ENCODE results near the gene ADCY3. TPM values are rescaled to one million over a fixed set of nuclear protein-coding genes. Genes with fewer than 3 reads are reported as not detected.

ADCY3 gene
- total RNA-seq, 1 experiment from 2014 or later = 57.6 TPM

DNA sequence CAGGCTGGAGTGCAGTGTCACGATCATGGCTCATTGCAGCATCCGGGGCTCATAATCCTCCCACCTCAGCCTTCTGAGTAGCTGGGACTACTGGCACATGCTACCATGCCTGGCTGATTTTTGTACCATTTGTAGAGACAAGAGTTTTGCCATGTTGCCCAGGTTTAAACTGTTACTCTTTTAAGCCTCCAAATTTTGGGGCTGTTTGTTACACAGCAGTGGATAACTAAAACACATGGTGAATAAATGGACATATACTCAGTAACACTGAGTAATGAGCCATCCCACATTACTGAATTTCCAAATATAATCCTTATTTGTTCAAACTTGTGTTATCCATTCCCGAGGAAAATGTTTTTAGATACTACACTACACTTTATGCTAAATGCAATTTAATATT lies 9.8 kb downstream of the ADCY3 start:
- DNase-seq = no peak
- H3K9me3 ChIP-seq (ENCODE audit: low read length) = no peaks in the 10 kb centered on the region
- H3K4me3 ChIP-seq (ENCODE audit: low read length) = no peak overlapping the region
- no peak overlapping the region for H2AFZ ChIP-seq (ENCODE audit: low read length)
- no peaks in the 10 kb centered on the region for H3K27me3 ChIP-seq (ENCODE audit: low read length)
- H3K9ac ChIP-seq (ENCODE audit: low read length) = no peak overlapping the region
- H3K4me2 ChIP-seq (ENCODE audit: low read depth, low read length, poor library complexity, severe bottlenecking) = no peak overlapping the region
- H3K9me2 ChIP-seq (replicated peaks; ENCODE audit: insufficient read depth, low read length) = no peaks in the 10 kb centered on the region
- 0 out of 2 replicates have a peak, but pooled peaks cover 3% of the 10 kb centered on the region for H4K20me1 ChIP-seq (ENCODE audit: insufficient read depth, low read depth, low read length)
- H3K4me1 ChIP-seq (ENCODE audit: low read length) = no peaks in the 10 kb centered on the region
- H3K79me2 ChIP-seq (ENCODE audit: low read length) = peaks cover 97% of the 10 kb centered on the region
- H3K36me3 ChIP-seq (ENCODE audit: insufficient read depth, low read length) = peaks cover 26% of the 10 kb centered on the region
- H3K27ac ChIP-seq (ENCODE audit: low read length) = no peak overlapping the region

DNA sequence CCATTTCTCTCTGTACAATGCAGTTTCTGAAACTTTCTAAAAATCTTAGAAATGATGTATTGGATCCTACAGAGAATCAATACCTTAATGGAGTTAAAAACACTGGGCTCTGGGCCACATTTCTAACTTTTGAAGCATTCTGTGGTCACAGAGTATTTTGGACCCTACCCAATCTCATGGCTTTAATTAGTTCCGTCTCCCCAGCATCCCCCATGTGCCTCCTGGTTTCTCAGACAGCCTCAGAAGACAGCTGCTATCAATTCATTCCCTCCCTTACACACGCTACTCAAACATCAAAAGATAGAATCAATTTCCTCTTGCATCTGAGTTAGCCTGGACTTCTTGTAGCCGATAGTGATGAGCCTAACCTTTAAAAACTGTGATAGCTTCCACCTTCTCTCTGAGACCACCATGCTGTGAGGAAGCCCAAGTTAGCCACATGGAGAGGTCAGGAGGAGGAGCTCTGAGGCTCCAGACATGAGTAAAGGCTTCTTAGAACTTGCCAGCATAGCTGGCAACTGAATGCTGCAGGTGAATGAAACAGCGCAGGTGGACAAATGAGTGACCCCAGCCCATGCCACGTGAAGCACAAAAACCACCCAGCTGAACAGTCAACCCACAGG lies 10.4 kb downstream of the ADCY3 start:
- Histone ChIP-seq H2AFZ (ENCODE audit: low read length) (no peak overlapping the region), H3K4me1 (ENCODE audit: low read length) (no peaks in the 10 kb centered on the region), H4K20me1 (ENCODE audit: insufficient read depth, low read depth, low read length) (0 out of 2 replicates have a peak, but pooled peaks cover 3% of the 10 kb centered on the region), H3K79me2 (ENCODE audit: low read length) (peaks cover 91% of the 10 kb centered on the region), H3K36me3 (ENCODE audit: insufficient read depth, low read length) (peaks cover 22% of the 10 kb centered on the region), H3K4me3 (ENCODE audit: low read length) (no peak overlapping the region), H3K4me2 (ENCODE audit: low read depth, low read length, poor library complexity, severe bottlenecking) (no peak overlapping the region), H3K27me3 (ENCODE audit: low read length) (no peaks in the 10 kb centered on the region), H3K9ac (ENCODE audit: low read length) (no peak overlapping the region), H3K9me3 (ENCODE audit: low read length) (no peaks in the 10 kb centered on the region), H3K27ac (ENCODE audit: low read length) (no peak overlapping the region), H3K9me2 (replicated peaks; ENCODE audit: insufficient read depth, low read length) (no peaks in the 10 kb centered on the region)
- no peak for DNase-seq

DNA sequence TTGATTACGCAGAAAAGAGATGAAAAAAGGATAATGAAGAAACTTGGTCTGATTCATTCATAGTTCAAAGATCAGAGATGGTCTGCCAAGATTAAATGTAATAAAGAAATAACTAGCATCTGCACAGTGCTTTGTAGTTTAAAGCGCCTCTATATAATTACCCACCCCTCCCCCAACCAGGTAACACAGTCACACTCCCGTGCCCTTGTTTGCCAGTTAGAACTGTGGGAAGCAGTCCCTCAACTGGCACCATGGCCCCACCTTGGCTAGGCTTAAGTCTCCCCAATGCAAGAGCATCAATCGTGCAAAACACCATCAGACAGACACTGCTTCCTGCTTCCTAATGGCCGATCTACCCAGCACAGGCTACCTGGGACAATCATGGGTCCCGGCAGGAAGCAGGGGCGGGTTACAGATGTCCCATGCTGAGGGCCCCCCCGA lies 11.6 kb downstream of the ADCY3 start:
- Histone ChIP-seq H2AFZ (ENCODE audit: low read length) (no peak overlapping the region), H3K79me2 (ENCODE audit: low read length) (peaks cover 91% of the 10 kb centered on the region), H4K20me1 (ENCODE audit: insufficient read depth, low read depth, low read length) (no peaks in the 10 kb centered on the region), H3K4me2 (ENCODE audit: low read depth, low read length, poor library complexity, severe bottlenecking) (no peak overlapping the region), H3K27ac (ENCODE audit: low read length) (no peak overlapping the region), H3K4me3 (ENCODE audit: low read length) (no peak overlapping the region), H3K9me2 (replicated peaks; ENCODE audit: insufficient read depth, low read length) (no peaks in the 10 kb centered on the region), H3K36me3 (ENCODE audit: insufficient read depth, low read length) (peaks cover 24% of the 10 kb centered on the region), H3K9me3 (ENCODE audit: low read length) (no peaks in the 10 kb centered on the region), H3K27me3 (ENCODE audit: low read length) (no peaks in the 10 kb centered on the region), H3K4me1 (ENCODE audit: low read length) (no peaks in the 10 kb centered on the region), H3K9ac (ENCODE audit: low read length) (no peak overlapping the region)
- no peak for DNase-seq

DNA sequence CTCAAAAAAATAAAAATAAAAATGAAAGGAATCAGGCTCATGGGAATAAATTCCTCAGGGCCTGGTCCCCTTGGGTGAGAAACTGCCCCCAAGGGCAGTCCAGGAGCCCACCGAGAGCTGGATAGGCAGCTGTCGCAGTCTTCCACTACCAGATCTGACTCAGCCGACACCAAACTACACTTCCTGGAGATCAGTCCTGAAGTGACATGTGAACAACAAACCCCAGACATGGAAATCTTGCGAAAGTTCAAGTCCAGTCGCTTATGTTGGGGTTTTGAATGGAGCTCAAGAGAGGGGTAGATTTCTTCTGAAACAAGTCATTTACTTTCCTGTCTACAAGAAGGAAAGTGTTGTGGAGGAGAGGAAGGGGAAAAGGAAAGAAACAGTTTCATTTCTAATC lies 12.9 kb downstream of the ADCY3 start:
- H3K9me2 ChIP-seq (replicated peaks; ENCODE audit: insufficient read depth, low read length) = no peaks in the 10 kb centered on the region
- H3K27me3 ChIP-seq (ENCODE audit: low read length) = no peaks in the 10 kb centered on the region
- no peaks in the 10 kb centered on the region for H3K4me1 ChIP-seq (ENCODE audit: low read length)
- no peak overlapping the region for H3K9ac ChIP-seq (ENCODE audit: low read length)
- no peak for DNase-seq
- H3K79me2 ChIP-seq (ENCODE audit: low read length) = peaks cover 90% of the 10 kb centered on the region
- H3K4me2 ChIP-seq (ENCODE audit: low read depth, low read length, poor library complexity, severe bottlenecking) = no peak overlapping the region
- H3K9me3 ChIP-seq (ENCODE audit: low read length) = no peaks in the 10 kb centered on the region
- H3K36me3 ChIP-seq (ENCODE audit: insufficient read depth, low read length) = peaks cover 29% of the 10 kb centered on the region
- no peaks in the 10 kb centered on the region for H4K20me1 ChIP-seq (ENCODE audit: insufficient read depth, low read depth, low read length)
- H3K27ac ChIP-seq (ENCODE audit: low read length) = no peak overlapping the region
- H2AFZ ChIP-seq (ENCODE audit: low read length) = no peak overlapping the region
- no peak overlapping the region for H3K4me3 ChIP-seq (ENCODE audit: low read length)

DNA sequence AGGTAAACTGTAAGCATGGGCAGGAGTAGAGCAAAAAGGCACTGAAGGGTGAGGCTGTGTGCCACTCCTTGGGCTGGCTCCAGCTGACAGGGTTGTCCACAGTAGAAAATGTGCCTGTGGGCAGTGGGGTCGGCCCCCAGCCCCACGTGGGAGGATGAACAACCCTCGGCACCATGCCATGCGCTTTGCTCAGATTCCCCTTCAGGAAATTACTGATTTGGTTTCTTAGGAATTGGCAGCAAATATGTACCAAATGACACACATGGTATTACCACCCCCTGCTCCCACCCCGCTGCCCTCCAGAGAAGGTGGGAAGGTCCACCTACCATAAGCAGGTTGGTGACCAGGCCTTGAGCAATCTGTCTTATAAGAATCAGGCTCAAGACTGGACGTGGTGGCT lies 13.6 kb downstream of the ADCY3 start:
- no peaks in the 10 kb centered on the region for H3K4me1 ChIP-seq (ENCODE audit: low read length)
- no peaks in the 10 kb centered on the region for H3K27me3 ChIP-seq (ENCODE audit: low read length)
- H3K9me2 ChIP-seq (replicated peaks; ENCODE audit: insufficient read depth, low read length) = no peaks in the 10 kb centered on the region
- H3K4me2 ChIP-seq (ENCODE audit: low read depth, low read length, poor library complexity, severe bottlenecking) = no peak overlapping the region
- no peak for DNase-seq
- H3K4me3 ChIP-seq (ENCODE audit: low read length) = no peak overlapping the region
- H2AFZ ChIP-seq (ENCODE audit: low read length) = no peak overlapping the region
- H4K20me1 ChIP-seq (ENCODE audit: insufficient read depth, low read depth, low read length) = no peaks in the 10 kb centered on the region
- H3K9ac ChIP-seq (ENCODE audit: low read length) = no peak overlapping the region
- H3K27ac ChIP-seq (ENCODE audit: low read length) = no peak overlapping the region
- peaks cover 86% of the 10 kb centered on the region for H3K79me2 ChIP-seq (ENCODE audit: low read length)
- peaks cover 24% of the 10 kb centered on the region for H3K36me3 ChIP-seq (ENCODE audit: insufficient read depth, low read length)
- H3K9me3 ChIP-seq (ENCODE audit: low read length) = no peaks in the 10 kb centered on the region

DNA sequence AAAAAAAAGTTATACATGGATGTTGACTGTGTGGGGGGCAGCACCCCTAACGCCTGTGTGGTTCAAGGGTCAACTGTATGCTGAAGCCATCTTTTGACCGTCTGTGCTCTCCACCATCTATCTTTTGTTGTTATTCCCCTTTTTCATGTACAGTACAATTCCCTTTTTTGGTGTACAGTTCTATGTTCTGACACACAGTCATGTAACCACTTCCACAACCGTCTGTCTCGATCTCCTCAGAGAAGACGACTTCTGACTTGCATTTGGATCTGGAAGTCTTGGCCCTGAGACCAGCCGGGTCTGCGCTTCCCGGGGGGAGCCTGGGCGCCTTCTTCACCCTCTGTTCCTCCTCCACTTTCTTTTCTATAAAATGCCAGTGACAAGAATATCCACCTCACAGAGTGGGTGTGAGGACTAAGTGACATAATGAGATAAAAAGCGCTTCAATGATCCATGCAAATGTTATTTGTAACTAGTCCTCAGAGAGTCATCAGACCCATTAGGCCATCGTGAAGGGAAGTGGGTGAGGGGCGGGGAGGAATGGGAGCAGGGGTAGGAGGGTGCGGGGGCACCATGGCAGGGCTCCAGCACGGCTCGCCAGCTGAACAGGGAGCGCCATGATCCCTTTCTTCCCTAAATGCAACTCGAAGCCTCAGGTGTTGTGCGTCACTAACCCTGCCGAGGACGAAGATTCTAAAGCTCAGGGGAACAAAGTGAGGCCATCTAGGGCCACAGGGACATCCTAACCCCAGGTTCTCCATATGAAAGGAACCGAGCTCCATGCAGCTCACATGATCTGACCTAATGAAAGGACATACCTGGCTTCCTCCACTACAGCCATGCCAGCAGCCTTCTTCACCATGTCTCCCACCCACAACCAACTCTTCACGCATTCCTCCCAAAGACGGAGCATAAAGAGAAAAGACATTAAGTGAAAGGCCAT lies 16.6 kb downstream of the ADCY3 start:
- H3K9me2 ChIP-seq (replicated peaks; ENCODE audit: insufficient read depth, low read length) = no peaks in the 10 kb centered on the region
- peaks cover 82% of the 10 kb centered on the region for H3K79me2 ChIP-seq (ENCODE audit: low read length)
- no peak overlapping the region for H3K4me3 ChIP-seq (ENCODE audit: low read length)
- H3K4me1 ChIP-seq (ENCODE audit: low read length) = peaks cover 5% of the 10 kb centered on the region
- H3K9me3 ChIP-seq (ENCODE audit: low read length) = no peaks in the 10 kb centered on the region; the same call in 1 of the 2 replicates
- no peak overlapping the region for H3K9ac ChIP-seq (ENCODE audit: low read length)
- no peak for DNase-seq
- H3K27me3 ChIP-seq (ENCODE audit: low read length) = no peaks in the 10 kb centered on the region
- no peak overlapping the region for H2AFZ ChIP-seq (ENCODE audit: low read length)
- no peak overlapping the region for H3K27ac ChIP-seq (ENCODE audit: low read length)
- H3K36me3 ChIP-seq (ENCODE audit: insufficient read depth, low read length) = peaks cover 39% of the 10 kb centered on the region
- no peaks in the 10 kb centered on the region for H4K20me1 ChIP-seq (ENCODE audit: insufficient read depth, low read depth, low read length)
- H3K4me2 ChIP-seq (ENCODE audit: low read depth, low read length, poor library complexity, severe bottlenecking) = no peak overlapping the region

DNA sequence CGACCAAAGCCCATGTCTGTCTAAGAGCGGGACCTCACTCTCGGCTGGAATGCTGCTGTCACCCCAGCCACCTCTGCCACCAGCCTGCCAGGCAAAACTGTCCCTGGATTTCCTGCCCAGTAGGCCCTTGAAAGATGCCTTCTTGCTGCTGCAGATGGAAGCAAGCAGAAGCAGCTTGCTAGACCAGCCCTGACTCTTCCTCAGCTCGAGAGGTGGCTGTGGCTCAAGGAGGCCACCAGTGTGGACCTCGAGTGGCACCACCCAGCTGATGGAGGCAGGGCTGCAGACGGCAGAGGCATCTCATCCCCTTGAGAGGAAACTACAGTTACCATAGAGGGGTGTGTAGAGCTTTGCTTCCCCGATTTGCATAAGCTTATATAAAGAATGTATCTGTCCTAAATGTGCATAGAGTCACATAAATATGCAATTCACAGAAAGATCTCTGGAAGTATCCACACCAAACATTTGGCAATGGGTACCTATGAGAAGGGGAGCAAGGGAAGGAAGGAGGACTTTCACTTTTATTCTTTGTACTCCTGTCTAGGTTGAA lies 20.6 kb downstream of the ADCY3 start:
- DNase-seq = no peak
- Histone ChIP-seq H4K20me1 (ENCODE audit: insufficient read depth, low read depth, low read length) (no peaks in the 10 kb centered on the region), H3K4me3 (ENCODE audit: low read length) (no peak overlapping the region), H3K27me3 (ENCODE audit: low read length) (no peaks in the 10 kb centered on the region), H2AFZ (ENCODE audit: low read length) (no peak overlapping the region), H3K27ac (ENCODE audit: low read length) (no peak overlapping the region), H3K36me3 (ENCODE audit: insufficient read depth, low read length) (peaks cover 74% of the 10 kb centered on the region), H3K4me1 (ENCODE audit: low read length) (peaks cover 5% of the 10 kb centered on the region), H3K9ac (ENCODE audit: low read length) (no peak overlapping the region), H3K9me2 (replicated peaks; ENCODE audit: insufficient read depth, low read length) (no peaks in the 10 kb centered on the region), H3K4me2 (ENCODE audit: low read depth, low read length, poor library complexity, severe bottlenecking) (no peak overlapping the region), H3K79me2 (ENCODE audit: low read length) (peaks cover 81% of the 10 kb centered on the region), H3K9me3 (ENCODE audit: low read length) (peaks cover 8% of the 10 kb centered on the region; the same call in 1 of the 2 replicates)

Measured in Karpas-422 (cell line).